Gastroesophageal sphincter (tissue), 4 donors: ENCODE measurements around the gene USP50. TPM values are rescaled to one million over a fixed set of nuclear protein-coding genes. Genes with fewer than 3 reads are reported as not detected.

ENCODE experiments used
- ATAC-seq: fragments of 150-250 bp; one replicate; pipeline ENCODE4 v1.9.1; 2016; ENCODE audit warnings: mild to moderate bottlenecking, moderate library complexity
- H3K27ac ChIP-seq, 4 donors: fragments of 200-600 bp; sonication (generic) in 3 of 4; 1 replicate in 3 of 4; 2 replicates in 1 of 4; pipeline ENCODE4 v1.5.1; 2016 to 2019
- H3K27me3 ChIP-seq: fragments of 200-600 bp; sonication (generic); one replicate; pipeline ENCODE4 v1.5.1; 2019
- H3K36me3 ChIP-seq, 2 donors: fragments of 200-600 bp; sonication (generic); one replicate each; pipeline ENCODE4 v1.5.1; 2019; ENCODE audit warnings: control low read depth in 1 of 2
- H3K4me1 ChIP-seq, 3 donors: fragments of 200-600 bp; sonication (generic); 1 replicate in 2 of 3; 2 replicates in 1 of 3; pipeline ENCODE4 v1.5.1; 2016 to 2019; ENCODE audit warnings: control low read depth in 2 of 3
- H3K4me3 ChIP-seq, 2 donors: fragments of 200-600 bp; sonication (generic); one replicate each; pipeline ENCODE4 v1.5.1; 2019; ENCODE audit warnings: mild to moderate bottlenecking in 1 of 2, moderate library complexity in 1 of 2
- H3K9me3 ChIP-seq, 3 donors: fragments of 200-600 bp; sonication (generic); one replicate each; pipeline ENCODE4 v1.5.1; 2017 to 2019; ENCODE audit warnings: control low read depth in 2 of 3
- EP300 ChIP-seq: sonication (generic); formaldehyde crosslinking; IDR thresholded peaks from one replicate; pipeline ENCODE4 v1.6.1; 2017; ENCODE audit warnings: antibody characterized with exemption, mild to moderate bottlenecking
- POLR2A ChIP-seq, 2 donors: fragments of 450-650 bp; IDR thresholded peaks; one replicate each; pipeline ENCODE4 v1.6.1; 2017; ENCODE audit warnings: antibody characterized with exemption in 2 of 2, mild to moderate bottlenecking in 2 of 2, moderate library complexity in 1 of 2
- POLR2AphosphoS5 ChIP-seq: sonication (generic); formaldehyde crosslinking; IDR thresholded peaks from one replicate; pipeline ENCODE4 v1.6.1; 2017; ENCODE audit warnings: antibody characterized with exemption
- WGBS, 2 donors: methylation state at CpG; one replicate each; pipeline ENCODE4 v1.1.5; 2018; ENCODE audit warnings: low coverage in 1 of 2; 5-methylcytosine and 5-hydroxymethylcytosine counted together
- total RNA-seq, 4 donors: library from RNA; depleted of rRNA; stranded (reverse); fragments of >200 nt; gene quantifications; one replicate each; pipeline ENCODE4 v1.1.0, GENCODE V29; 2016
- TF ChIP-seq, protein P1 (sequence below), 4 experiments: fragments of 200-600 bp in 2 of 4; fragments of 450-650 bp in 2 of 4; sonication (generic) in 1 of 4; IDR thresholded peaks; one replicate each; pipeline ENCODE4 v1.5.1; 2017 to 2019; ENCODE audit warnings: antibody characterized with exemption in 4 of 4, mild to moderate bottlenecking in 2 of 4, moderate library complexity in 2 of 4

USP50 gene
- total RNA-seq, 4 donors from 2014 or later: 0.94 TPM; not detected in 3

DNA sequence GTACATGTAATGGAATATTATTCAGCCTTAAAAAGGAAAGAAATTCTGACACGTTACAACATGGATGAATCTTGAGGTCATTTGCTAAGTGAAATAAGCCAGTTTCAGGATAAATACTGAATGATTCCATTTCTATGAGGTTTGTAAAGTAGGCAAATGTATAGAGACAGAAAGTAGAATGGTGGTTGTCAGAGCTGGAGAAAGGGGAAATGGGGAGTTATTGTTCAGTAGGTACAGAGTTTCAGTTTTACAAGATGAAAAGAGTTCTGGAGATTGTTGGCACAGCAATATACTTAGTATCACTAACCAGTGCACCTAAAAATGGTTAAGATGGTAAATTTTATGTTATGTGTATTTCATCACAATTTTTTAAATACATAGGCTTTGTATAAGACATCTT is 61.7 kb downstream of the USP50 start:
- H3K27ac ChIP-seq: no peak overlapping the region
- no peaks in the 10 kb centered on the region for H3K4me1 ChIP-seq
- no peak for ATAC-seq
- TF ChIP-seq POLR2AphosphoS5 (no peak), EP300 (no peak), POLR2A (IDR thresholded peaks at IDR 0.05) (no peak)
- TF ChIP-seq, protein P1, sequence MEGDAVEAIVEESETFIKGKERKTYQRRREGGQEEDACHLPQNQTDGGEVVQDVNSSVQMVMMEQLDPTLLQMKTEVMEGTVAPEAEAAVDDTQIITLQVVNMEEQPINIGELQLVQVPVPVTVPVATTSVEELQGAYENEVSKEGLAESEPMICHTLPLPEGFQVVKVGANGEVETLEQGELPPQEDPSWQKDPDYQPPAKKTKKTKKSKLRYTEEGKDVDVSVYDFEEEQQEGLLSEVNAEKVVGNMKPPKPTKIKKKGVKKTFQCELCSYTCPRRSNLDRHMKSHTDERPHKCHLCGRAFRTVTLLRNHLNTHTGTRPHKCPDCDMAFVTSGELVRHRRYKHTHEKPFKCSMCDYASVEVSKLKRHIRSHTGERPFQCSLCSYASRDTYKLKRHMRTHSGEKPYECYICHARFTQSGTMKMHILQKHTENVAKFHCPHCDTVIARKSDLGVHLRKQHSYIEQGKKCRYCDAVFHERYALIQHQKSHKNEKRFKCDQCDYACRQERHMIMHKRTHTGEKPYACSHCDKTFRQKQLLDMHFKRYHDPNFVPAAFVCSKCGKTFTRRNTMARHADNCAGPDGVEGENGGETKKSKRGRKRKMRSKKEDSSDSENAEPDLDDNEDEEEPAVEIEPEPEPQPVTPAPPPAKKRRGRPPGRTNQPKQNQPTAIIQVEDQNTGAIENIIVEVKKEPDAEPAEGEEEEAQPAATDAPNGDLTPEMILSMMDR (IDR thresholded peaks at IDR 0.05): no peak
- H3K4me3 ChIP-seq: no peak overlapping the region
- H3K36me3 ChIP-seq: peaks cover 0 to 89% of the 10 kb centered on the region in 2 donors
- no peaks in the 10 kb centered on the region for H3K27me3 ChIP-seq
- WGBS, 2 donors: 86 to 100% methylated on average over 1 of the region's 1 CpG
- H3K9me3 ChIP-seq: no peaks in the 10 kb centered on the region

DNA sequence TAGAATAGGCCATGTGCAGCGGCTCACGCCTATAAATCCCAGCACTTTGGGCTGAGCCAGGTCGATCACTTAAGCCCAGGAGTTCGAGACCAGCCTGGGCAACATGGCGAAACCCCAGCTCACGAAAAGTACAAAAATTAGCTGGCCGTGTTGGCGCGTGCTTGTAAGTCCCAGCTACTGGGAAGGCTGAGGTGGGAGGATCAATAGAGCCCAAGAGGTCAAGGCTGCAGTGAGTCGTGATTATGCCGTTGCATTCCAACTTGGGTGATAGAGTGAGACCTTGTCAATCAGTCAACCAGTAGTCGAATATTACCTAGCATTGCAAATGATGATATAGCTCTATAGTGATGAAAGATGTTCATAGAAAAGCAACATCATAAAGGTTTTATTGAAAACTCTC is 70.3 kb downstream of the USP50 start:
- TF ChIP-seq EP300 (no peak), POLR2AphosphoS5 (no peak), POLR2A (IDR thresholded peaks at IDR 0.05) (no peak)
- no peaks in the 10 kb centered on the region for H3K4me1 ChIP-seq
- no peak overlapping the region for H3K4me3 ChIP-seq
- peaks cover 0 to 98% of the 10 kb centered on the region in 2 donors for H3K36me3 ChIP-seq
- ATAC-seq: no peak
- no peak overlapping the region for H3K27ac ChIP-seq
- H3K27me3 ChIP-seq: no peaks in the 10 kb centered on the region
- no peaks in the 10 kb centered on the region for H3K9me3 ChIP-seq
- 88 to 90% methylated on average over 6 to 10 of the region's 12 CpGs for WGBS, 2 donors

DNA sequence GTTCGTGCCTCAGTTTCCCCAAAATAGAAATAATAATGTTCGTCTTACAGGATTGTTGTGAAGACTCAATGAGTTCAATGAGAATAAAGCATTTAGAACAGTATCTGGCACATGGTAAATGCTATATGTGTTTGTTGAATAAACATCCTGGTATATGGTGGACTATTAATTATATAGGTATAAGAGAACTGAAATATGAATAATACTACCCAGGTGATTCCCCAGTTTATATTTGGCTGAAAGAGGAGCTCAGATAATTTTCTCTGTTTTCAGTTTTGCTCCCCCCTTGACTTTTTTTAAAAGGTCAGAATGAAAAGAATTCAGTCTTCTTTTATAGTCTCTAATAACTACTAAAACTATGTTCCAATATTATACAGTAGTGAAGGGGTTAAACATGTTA is 75.4 kb downstream of the USP50 start:
- no peaks in the 10 kb centered on the region for H3K9me3 ChIP-seq
- H3K4me3 ChIP-seq: no peak overlapping the region
- WGBS, 2 donors: 95 to 100% methylated on average over 2 of the region's 2 CpGs
- peaks cover 0 to 88% of the 10 kb centered on the region in 2 donors for H3K36me3 ChIP-seq
- no peak overlapping the region for H3K27ac ChIP-seq
- ATAC-seq: no peak
- H3K4me1 ChIP-seq: no peaks in the 10 kb centered on the region
- no peaks in the 10 kb centered on the region for H3K27me3 ChIP-seq
- no peak for TF ChIP-seq EP300
- no peak for TF ChIP-seq POLR2AphosphoS5
- no peak for TF ChIP-seq POLR2A (IDR thresholded peaks at IDR 0.05)
- TF ChIP-seq, protein P1 (IDR thresholded peaks at IDR 0.05): no peak

DNA sequence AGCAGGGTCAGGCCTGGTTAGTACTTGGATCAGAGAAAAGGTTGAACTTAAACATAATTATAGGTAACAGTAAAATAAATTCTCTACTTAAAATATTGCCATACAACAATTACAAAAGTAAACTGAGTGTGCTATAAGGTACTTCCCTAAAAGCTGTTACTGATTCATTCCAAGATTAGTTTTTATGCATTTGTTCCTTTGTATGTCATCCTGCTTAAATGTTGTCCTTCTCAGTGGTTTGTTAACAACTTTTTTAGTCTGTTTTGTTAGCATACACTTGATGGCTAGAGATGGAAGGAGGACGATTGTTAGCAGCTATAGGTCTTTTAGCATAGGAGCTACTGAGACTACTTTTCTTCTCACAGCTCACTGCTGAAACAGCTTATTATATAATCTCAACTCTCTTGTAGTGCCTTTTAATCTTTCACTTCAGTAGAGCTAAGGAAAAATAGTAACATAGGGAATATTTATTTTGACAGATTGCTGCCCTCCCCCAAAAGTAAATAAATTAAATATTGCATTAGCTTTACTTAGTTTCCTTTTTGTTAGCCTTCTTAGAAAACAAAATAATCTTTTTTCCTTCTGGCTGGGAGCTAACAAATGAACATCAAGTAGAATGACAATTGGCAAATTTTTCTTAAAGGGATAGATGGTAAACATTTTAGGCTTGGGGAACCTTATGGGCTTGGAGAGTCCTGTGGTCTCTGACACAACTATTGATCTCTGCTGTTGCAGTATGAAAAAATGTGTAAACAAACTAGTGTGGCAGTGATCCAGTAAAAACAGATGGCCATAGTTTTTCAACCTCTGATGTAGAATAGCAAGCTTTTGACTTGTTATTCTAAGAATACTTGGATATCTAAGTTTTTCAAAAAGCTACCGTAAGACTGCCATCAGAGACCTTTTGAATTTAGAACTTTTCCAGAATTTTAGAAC is 82.8 kb downstream of the USP50 start:
- H3K4me1 ChIP-seq: no peaks in the 10 kb centered on the region
- H3K27ac ChIP-seq: no peak overlapping the region
- no peaks in the 10 kb centered on the region for H3K9me3 ChIP-seq
- no peak for ATAC-seq
- H3K4me3 ChIP-seq: no peak overlapping the region
- peaks cover 0 to 93% of the 10 kb centered on the region in 2 donors for H3K36me3 ChIP-seq
- no peaks in the 10 kb centered on the region for H3K27me3 ChIP-seq
- 37 to 44% methylated on average over 2 of the region's 2 CpGs for WGBS, 2 donors
- TF ChIP-seq POLR2A (IDR thresholded peaks at IDR 0.05): no peak
- TF ChIP-seq, protein P1 (IDR thresholded peaks at IDR 0.05): no peak
- TF ChIP-seq POLR2AphosphoS5: no peak
- no peak for TF ChIP-seq EP300

DNA sequence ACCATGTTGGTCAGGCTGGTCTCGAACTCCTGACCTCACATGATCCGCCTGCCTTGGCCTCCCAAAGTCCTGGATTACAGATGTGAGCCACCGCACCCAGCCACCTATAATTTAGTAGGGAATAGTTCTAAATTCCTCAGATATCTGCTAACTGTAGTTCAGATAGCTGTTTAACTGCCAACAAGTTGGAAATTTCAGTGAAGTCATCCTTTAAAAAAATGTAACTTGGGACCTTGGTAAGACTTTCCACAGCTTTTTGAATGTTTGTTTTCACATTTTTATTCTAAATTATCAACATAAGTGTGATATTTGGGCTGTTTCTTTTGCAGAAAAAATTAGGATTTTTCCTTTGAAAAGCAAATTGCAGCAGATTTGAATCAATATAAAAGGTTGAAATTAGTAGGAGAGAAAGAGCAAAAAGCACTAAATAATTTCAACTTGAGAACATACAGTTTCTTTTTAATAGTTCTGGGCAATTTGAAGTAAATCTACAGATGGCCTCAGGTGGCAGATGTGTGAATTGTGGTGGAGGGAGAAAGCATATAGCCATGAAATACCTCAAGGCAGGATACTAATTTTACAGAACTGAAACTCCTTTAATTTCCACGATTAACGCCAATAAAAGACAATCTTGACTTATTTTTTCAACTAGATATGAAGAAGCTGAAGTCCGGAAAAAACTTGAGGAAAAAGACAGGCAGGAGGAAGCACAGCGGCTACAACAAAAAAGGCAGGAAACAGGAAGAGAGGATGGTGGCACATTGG is 87.9 kb downstream of the USP50 start:
- H3K27ac ChIP-seq: no peak overlapping the region
- H3K4me1 ChIP-seq: no peaks in the 10 kb centered on the region
- no peaks in the 10 kb centered on the region for H3K27me3 ChIP-seq
- TF ChIP-seq POLR2AphosphoS5 (no peak), EP300 (no peak), POLR2A (IDR thresholded peaks at IDR 0.05) (no peak)
- TF ChIP-seq, protein P1 (IDR thresholded peaks at IDR 0.05): no peak
- ATAC-seq: no peak
- H3K4me3 ChIP-seq: no peak overlapping the region
- no peaks in the 10 kb centered on the region for H3K9me3 ChIP-seq
- 80 to 90% methylated on average over 6 of the region's 7 CpGs for WGBS, 2 donors
- H3K36me3 ChIP-seq: peaks cover 0 to 87% of the 10 kb centered on the region in 2 donors
